Suppressor macrophage treated with lipopolysaccharide for 1 hour (primary cell): ENCODE measurements around the gene SRSF6.
"Not testable (repeated sequence)": the region's sequence is repeated elsewhere in the genome, so short reads cannot be mapped to it uniquely, and the experiment has no call there.

Source experiments
- DNase-seq, 3 donors: peaks; one replicate each; pipeline ENCODE4 v3.0.0-alpha.2; 2020 to 2022

Gene SRSF6

DNA sequence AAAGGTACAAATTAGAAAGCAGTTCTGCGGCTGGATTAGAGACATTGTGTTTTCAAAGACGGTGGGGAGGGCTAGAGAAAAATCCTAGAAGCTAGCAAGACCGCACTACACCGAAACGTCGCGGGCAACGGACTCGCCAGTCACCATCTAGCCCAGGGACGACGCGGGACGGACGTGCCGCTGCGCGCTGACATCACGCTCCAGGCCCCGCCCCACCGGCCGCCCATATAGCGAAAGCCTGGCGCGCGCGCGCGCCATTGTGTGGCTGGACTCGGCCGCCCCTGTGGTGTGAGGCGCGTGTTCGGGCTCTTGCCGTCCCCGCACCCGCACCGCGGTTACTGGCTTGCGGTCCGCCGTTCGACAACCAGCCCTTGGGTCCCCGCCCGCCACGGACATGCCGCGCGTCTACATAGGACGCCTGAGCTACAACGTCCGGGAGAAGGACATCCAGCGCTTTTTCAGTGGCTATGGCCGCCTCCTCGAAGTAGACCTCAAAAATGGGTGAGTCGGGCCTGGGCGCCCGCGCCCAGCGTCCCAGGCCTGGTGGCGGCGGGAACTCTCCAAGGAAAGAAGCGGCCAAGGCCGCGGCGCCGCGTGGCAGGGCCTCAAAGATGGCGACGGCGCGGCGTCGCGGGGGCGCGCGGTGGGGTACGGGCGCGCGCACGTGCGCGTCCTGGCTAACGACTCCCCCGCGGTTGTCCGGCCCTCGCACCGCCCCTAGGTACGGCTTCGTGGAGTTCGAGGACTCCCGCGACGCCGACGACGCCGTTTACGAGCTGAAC lies at the start of gene SRSF6:
Gene SRSF6, plus strand, starts transcription at position 257 of the 782 bp plus-strand sequence. Its CDS starts 138 bp downstream, at position 395.
- DNase-seq, result peak; percentile 94 to 98 (median 95)

DNA sequence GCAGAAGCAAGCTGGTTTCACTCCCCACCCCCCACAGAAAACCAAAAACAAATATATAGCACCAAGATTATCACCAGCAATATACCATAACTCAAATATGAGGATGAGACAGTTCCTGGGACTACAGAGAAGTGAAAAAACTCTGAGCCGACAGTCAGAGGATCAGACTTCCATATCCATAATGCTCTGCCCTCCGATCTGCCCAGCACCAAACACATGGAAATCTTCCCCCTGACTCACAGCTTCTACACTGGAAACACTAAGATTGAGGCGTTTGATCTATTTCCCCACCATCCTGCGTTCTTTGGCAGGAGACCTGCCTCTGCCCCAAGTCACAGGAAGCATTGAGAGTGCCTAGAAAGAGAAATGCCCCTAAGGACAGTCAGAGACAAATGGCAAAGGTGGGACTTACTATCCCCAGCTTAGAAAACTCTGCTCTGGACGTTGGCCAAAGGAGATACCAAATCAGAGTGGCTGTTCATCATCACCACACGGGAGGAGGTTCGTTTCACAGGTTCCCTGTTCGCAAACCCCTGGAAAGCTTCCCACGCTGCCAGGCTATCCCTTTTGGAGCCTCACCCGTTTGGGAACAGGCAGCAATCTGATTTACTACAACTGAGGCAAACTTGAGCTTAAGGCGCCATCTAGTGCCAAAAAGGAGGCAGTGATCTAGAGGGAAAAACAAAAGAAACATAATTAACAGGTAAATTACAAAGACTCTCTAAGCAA lies 48.7 kb upstream of the SRSF6 start:
- DNase-seq, result peak; percentile 24 to 47 (median 43)

DNA sequence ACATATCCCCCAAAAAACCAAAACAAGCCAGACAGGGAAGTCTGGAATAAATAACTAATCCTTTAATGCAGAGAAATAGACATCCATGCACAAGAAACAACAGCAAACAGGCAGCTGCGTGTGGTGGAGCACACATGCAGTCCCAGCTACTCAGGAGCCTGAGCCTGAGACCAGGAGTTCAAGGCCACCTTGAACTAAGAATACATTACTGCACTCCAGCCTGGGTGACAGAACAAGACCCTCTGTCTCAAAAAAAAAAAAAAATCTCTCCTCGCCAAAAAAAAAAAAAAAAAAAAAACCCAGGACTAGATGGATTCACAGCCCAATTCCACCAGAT lies 48.2 kb upstream of the SRSF6 start:
- DNase-seq, result no peak

DNA sequence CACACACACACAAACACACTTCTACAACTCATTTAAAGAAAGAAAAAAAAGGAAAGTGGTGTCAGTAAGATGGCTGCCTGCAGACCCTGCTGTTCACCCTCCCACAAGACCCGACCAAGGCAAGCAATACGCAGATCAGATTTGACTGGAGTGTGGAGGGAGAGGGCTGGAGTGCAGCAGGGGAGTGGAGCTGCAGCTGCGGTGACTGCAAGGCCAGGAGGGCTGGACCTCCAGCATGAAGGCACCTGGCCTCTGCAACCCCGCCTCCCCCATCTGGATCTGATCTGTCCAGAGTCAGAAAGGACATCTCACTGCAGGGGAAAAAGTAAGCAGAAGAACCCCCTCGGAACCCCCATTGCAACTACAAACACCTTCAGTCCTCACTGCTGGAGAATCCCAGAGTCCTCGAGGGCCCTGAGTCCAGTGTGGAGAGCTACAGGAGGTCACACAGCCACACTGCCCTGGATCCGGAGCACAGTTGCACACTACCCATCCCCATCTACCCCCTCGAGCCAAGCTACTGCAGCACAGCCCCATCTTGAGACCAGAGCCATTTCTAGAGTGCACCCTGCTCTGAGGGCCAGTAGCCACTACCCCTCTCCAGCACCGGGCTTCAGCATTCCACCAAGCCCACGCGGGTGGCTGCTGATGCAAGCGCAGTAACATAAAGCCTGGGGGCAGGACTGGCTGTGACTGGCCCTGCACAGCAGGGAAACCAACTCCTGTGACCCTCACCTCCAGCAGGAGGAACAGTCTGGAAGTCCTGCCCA lies 41.9 kb upstream of the SRSF6 start:
- no peak for DNase-seq

DNA sequence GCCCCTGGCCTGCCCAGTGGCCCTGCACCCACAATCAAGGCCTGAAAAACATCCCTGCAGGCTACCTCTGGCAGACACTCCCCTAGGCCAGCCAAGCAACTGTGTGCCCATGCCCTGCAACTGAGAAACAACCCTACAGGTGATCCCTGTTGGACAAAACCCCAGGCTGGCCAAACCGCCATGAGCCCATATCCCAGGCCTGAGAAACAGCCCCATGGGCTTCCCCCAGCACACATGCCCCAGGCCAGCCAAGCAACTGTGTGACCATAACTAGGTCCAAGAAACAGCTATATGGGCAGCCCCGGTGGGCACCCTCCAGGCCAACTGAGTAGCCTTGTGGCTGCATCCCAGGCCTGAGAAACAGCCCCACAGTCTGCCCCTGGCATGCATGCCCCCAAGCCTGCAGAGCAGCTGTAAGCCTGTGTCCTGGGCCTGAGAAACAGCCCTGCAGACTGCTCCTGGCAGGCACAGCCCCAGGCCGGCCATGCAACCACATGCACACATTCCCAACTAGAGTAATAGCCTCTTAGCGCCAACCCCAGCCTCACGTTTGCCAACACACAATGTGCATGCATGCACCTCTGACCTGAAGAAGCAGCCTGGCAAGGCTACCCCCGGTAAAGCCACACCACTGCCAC lies 41.0 kb upstream of the SRSF6 start:
- DNase-seq, result no peak

DNA sequence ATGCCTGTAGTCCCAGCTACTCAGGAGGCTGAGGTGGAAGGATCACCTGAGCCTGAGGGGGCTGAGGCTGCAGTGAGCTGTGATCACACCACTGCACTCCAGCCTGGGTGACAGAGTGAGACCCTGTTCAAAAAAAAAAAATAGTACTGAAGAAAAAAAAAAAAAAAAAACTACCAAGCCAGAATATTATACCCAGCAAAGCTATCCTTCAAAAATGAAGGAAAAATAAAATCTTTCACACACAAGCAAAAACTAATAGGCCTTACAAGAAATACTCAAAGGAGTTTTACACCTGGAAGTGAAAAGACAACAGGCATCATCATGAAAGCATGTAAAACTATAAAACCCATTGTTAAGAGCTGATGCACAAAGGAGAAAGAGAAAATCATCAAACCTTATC lies 37.5 kb upstream of the SRSF6 start:
- no peak for DNase-seq

DNA sequence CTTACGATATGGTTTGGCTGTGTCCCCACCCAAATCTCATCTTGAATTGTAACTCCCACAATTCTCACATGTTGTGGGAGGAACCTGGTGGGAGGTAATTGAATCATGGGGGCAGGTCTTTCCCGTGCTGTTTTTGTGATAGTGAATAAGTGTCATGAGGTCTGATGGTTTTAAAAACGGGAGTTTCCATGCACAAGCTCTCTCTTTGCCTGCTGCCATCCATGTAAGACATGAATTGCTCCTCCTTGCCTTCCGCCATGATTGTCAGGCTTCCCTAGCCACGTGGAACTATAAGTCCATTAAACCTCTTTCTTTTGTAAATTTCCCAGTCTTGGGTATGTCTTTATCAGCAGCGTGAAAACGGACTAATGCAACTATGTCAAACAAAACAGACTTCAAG lies 36.8 kb upstream of the SRSF6 start:
- not testable (repeated sequence) for DNase-seq

DNA sequence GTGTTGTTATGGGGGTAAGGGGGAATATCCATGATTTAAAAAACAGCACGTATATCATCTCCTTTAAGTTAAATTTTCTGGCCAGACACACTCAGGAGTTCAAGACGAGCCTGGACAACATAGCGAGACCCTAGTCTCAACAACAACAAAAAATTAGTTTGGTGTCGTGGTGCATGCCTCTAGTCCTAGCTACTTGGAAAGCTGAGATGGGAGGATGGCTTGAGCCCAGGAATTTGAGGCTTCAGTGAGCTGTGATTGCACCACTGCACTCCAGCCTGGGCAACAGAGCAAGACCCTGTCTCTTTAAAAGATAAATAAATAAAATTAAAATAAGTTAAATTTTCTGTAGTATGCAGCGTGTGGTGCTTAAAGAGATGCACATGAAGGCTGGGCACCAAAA lies 31.5 kb upstream of the SRSF6 start:
- no peak for DNase-seq

DNA sequence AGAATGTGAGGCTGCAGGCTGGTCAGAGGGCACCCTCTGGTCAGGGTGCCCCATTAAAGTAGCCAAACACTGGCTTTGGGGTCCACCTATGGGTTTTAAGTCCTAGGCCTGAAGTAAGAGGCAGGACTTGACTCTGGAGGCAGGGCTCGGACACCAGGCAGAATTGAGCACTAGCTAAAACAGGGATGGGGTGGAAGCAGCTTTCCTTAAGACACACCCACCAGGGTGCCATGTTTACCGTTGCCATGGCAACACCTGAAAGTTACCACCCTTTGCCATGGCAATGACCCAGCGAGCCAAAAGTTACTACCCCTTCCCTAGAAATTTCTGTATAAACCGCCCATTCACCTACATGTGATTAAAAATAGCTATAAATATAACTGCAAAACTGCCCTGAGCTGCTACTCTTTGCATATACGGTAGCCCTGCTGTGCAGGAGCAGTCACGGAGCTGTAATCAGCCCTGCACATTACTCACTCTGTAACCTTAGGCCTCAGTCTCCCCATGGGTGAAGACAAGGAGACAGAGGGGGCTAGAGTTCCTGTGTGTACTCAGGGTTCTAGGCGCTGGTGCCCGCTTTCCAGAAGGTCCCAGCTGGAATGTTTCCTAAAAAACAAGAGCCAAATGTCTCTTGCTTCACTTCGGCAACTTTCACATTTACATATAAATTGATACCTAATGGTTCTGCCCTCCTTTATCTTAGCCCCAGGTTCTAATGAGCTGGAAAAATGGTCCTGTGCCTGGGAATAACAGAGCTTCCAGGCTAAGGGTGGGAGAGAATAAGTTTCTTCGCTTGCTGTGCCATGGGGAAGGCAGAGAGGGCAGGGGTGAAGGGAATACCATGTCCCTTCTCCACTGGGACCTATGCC lies 27.2 kb upstream of the SRSF6 start:
- no peak for DNase-seq

DNA sequence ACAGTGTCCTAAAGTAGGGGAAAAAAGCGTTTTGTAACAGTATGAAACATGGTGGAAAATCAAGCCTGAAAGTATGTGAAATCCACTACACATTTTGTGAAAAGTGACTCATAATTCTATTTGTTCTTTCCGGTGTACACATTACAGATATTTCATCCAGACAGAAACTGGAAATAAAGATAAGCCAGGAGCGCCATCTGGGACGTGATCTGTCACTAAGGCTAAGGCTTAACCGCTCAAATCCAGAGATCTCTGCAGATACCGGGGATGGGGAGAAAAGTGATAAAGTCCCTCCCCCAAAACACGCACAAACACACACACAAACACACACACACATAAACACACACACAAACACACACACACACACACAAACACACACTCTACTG lies 26.6 kb upstream of the SRSF6 start:
- no peak for DNase-seq

DNA sequence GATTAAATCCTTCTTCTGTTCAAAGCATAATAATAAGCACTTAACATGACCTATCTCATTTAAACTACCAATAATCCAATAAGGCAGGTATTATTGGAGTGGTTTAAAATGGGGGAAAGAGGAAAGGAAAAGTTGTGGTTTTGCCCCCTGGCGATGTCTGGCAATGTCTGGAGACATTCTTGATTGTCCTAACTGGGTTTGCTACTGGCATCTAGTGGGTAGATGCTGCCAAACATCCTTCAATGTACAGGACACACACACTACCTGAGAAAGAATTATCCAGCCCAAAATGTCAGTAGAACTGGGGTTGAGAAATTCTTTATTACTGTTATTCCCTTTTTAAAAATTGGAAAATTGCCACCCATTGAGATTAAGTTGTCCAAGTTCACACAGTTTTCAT lies 25.2 kb upstream of the SRSF6 start:
- no peak for DNase-seq

DNA sequence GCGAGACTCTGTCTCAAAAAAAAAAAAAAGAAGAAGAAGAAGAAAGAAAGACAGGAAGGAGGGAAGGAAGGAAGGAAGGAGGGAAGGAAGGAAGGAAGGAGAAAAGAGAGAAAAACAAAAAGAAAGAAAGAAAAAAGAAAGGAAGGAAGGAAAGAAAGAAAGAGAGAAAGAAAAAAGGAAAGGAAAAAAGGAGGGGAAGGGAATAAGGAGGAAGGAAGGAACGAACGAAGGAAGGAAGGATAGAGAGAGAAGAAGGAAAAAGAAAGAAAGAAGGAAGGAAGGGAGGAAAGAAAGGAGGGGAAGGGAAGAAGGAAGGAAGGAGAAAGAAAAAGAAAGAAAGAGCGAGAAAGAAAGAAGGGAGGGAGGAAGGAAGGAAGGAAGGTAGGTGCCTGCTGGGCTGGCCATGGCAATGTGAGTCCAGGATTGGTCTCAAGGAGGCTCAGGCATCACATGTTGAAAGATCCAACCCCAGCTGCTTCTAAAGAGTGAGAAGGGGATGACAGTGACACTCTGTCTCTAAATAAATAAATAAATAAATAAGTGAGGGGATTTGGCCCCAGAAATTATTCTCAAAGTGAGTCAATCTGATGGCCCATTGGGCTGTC lies 24.3 kb upstream of the SRSF6 start:
- DNase-seq, result no peak

DNA sequence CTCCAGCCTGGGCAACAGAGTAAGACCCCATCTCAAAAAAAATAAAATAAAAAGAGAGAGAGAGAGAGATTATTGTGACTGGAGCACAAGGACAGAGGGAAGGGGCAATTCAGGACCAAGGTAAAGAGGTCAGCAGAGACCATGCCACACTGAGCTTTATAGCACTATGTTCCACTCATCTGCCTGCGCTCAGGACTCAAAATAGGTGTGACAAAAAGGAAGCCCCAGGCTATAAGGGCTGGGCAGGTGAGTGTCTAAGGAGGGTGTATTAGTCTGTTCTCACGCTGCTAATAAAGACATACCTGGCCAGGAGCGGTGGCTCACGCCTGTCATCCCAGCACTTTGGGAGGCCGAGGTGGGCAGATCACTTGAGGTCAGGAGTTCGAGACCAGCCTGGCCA lies 23.1 kb upstream of the SRSF6 start:
- DNase-seq, result no peak

DNA sequence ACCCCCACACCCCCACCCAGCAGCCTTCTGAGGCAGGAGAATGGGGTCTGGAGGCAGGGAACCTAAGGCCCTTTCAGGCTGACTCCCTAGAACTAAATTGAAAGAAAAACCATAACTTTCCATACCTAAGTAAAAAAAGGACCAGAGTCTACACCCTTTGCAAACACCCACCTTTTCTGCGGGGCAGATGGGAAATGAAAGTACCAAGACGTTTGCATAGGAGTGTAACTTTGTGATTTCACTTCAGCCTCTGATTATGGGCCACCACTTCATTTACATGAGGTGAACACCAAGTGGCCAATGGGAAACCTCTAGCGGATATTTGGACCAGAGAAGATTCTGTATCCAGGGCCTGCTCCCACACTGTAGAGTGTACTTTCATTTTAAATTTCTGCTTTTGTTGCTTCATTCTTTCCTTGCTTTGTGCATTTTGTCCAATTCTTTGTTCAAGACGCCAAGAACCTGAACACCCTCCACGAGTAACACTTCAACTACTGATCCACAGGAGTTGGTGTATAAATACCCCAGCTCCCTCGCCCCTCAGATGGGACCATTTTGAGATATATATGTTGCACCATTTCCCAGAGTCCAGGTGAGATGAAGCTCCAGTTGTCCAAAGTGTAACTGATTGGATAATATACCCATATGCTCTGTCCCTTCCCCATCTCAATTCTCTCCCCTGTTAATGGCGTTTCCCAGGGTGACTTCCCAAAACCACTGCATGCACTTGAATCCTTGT lies 18.9 kb upstream of the SRSF6 start:
- no peak for DNase-seq

DNA sequence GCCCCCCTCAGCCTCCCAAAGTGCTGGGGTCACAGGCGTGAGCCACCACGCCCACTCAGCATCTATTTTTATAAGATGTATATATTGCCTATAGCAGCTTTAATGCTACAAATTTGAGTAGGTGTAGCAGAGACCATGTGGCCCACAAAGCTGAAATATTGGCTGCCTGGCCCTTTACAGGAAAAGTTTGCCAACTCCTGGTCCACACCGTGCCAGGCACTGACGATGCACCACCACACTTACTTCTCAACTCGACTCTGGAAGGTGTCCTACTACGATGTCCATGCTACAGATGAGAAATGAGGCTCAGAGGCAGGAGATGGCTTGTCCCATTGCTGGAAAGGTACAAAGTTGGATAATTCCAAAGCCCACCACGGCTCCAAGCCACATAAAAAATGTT lies 17.2 kb upstream of the SRSF6 start:
- DNase-seq, result no peak

DNA sequence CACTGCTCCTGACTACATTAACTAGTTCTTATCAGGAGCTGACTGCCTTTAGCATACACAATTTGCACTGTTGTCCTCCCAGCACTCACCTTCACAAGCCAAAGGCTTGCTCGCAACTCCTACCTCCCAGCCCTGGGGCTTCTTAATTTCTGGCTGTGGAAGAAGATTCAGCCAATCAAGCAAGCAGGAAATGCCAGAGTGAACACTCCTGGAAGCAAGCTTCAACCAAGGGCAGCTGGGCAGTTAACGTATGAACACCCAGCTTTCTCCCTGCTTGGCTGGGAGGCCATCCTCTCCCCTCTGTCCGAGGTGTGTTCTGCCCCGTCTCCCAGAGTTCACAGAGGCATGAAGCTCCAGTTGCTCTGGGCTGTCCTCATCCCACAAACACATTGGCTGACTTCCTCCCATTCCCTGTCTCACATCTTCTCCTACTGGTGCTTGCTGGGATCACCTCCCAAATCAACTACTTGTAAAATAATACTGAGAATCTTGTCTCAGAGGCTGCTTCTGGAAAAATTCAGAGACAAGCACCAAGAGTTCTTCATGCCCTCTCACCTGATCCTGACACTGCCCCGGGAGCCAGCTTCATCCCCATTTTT lies 15.3 kb upstream of the SRSF6 start:
- no peak for DNase-seq

DNA sequence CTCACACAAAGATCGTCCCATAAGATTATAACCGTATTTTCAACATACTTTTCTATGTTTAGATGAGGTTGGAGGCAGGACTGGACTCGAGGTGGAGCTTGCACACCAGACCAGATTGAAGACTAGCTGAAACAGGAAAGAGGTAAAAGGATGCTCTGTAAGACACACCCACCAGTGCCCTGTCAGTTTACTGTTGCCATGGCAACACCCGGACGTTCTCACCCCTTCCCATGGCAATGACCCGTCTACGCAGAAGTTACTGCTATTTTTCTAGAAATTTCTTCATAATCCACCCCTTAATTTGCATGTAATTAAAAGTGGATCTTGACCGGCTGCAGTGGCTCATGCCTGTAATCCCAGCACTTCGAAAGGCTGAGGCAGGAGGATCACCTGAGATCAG lies 13.6 kb upstream of the SRSF6 start:
- DNase-seq, result no peak

DNA sequence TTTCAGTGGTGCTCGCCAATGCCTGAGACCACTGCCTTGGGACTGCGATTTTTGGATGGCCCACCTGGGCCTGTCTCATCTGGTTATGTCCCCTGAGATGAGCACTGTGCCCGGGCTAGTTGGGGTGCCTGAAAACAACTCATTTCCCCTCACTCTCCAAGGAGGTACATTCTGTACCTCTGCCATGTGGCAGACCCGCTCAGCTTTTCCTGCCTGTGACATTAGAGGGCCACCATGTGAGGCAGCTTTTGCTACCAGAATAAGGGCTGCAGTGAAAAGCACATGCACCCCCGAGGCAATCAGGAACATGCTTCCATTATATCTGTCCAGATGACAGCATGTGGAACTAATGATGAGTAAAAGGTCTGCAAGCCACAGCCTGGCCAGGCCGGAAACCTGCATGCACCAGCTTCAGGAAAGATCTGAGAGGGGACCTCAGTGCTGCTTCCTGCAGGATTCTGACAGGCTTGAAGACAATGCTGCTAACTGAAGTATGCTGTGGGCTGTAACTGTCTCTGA lies 11.3 kb upstream of the SRSF6 start:
- DNase-seq, result no peak

DNA sequence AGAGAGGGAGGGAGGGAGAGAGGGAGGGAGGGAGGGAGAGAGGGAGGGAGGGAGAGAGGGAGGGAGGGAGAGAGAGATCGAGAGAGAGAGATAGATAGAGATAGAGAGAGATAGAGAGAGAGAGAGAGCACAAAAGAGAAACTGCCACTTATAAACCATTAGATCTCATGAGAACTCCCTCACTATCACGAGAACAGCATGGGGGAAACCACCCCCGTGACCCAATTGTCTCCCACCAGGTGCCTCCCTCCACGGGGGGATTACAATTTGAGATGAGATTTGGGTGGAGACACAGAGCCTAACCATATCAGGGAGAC lies 9.3 kb upstream of the SRSF6 start:
- DNase-seq, result not testable (repeated sequence)

DNA sequence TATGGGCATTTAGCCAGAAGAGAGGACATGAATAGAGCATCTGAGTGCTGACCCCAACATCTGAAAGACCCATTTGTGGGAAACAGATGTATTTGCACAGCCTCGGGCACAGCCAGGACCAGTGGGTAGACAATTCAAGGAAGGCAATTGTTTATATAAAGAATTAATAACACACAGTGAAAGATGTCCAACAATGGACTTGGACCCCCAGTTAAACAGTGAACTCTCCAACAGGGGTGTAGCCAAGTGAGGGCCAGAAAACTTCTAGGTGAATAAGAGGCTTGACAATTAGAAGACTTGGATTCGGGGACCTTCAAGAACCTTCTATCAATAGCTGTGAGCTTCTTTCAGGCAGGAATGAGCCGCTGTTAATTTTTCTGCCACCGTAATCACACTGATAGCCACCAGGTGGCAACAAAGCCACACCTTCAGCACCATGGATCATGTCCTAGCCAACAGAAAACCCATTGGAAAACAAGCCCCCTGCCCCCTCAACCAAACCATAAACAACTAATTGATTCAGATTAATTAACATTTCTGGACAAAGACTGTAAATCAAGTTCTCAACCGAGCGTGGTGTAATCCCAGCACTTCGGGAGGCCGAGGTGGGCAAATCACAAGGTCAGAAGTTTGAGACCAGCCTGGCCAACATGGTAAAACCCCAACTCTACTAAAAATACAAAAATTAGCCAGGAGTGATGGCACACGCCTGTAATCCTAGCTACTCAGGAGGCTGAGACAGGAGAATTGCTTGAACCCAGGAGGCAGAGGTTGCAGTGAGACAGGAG lies 8.8 kb upstream of the SRSF6 start:
- DNase-seq, result peak; percentile 40 to 59 (median 47)
